Mesodermal cell (in vitro differentiated cells): Measurements from ENCODE around the gene DENND10.
"Not testable (repeated sequence)": the region's sequence is repeated elsewhere in the genome, so short reads cannot be mapped to it uniquely, and the experiment has no call there.

Experiments
- H3K27ac ChIP-seq: 2 replicates; pipeline ENCODE4 v1.7.0; 2013; ENCODE audit warnings: mild to moderate bottlenecking, low read depth, low read length, moderate library complexity; ENCODE audit not compliant: severe bottlenecking
- H3K36me3 ChIP-seq: 2 replicates; pipeline ENCODE4 v1.7.1; 2013; ENCODE audit warnings: mild to moderate bottlenecking, low read length, moderate library complexity; ENCODE audit not compliant: control insufficient read depth, insufficient read depth
- H3K4me1 ChIP-seq: one replicate; pipeline ENCODE4 v1.7.1; 2013; ENCODE audit warnings: mild to moderate bottlenecking, low read length; ENCODE audit not compliant: insufficient read depth, control insufficient read depth, poor library complexity, severe bottlenecking
- H3K4me3 ChIP-seq: 2 replicates; pipeline ENCODE4 v1.7.0; 2013; ENCODE audit warnings: low read length, control low read depth, mild to moderate bottlenecking; ENCODE audit not compliant: insufficient read depth, poor library complexity, severe bottlenecking; ENCODE audit errors: extremely low read depth
- H3K9me3 ChIP-seq: 2 replicates; pipeline ENCODE4 v1.7.1; 2013; ENCODE audit warnings: mild to moderate bottlenecking, low read length, moderate library complexity; ENCODE audit not compliant: control insufficient read depth
- WGBS, 2 experiments: methylation state at CpG; one replicate each; pipeline ENCODE4 v1.1.5; 2013; ENCODE audit warnings: missing lambda C conversion rate in 2 of 2; ENCODE audit not compliant: insufficient coverage in 2 of 2; 5-methylcytosine and 5-hydroxymethylcytosine counted together

The DENND10 gene

GRCh38 chr10:119133949-119134348 lies 30.0 kb downstream of the DENND10 start:
- 91 to 92% methylated on average over 6 to 7 of the region's 8 CpGs for WGBS, 2 experiments
- Histone ChIP-seq H3K9me3 (no peaks in the 10 kb centered on the region), H3K36me3 (peaks cover 69% of the 10 kb centered on the region), H3K4me3 (no peak overlapping the region), H3K4me1 (no peaks in the 10 kb centered on the region), H3K27ac (no peak overlapping the region)

- Histone ChIP-seq H3K9me3 (no peaks in the 10 kb centered on the region), H3K27ac (no peak overlapping the region), H3K36me3 (peaks cover 54% of the 10 kb centered on the region), H3K4me3 (no peak overlapping the region), H3K4me1 (no peaks in the 10 kb centered on the region)
- 94 to 100% methylated on average over 1 to 2 of the region's 4 CpGs for WGBS, 2 experiments
Observed at GRCh38 chr10:119135513-119135881, 31.6 kb downstream of the DENND10 start.

GRCh38 chr10:119136084-119136483 lies 32.2 kb downstream of the DENND10 start:
- Histone ChIP-seq H3K27ac (no peak overlapping the region), H3K36me3 (peaks cover 48% of the 10 kb centered on the region), H3K4me3 (no peak overlapping the region), H3K4me1 (no peaks in the 10 kb centered on the region), H3K9me3 (no peaks in the 10 kb centered on the region)
- WGBS, 2 experiments: 92 to 97% methylated on average over 3 to 5 of the region's 7 CpGs

GRCh38 chr10:119137878-119138277 lies 34.0 kb downstream of the DENND10 start:
- 70 to 74% methylated on average over 6 of the region's 8 CpGs for WGBS, 2 experiments
- H3K9me3 ChIP-seq, H3K4me3 ChIP-seq, H3K27ac ChIP-seq, H3K4me1 ChIP-seq: not testable (repeated sequence)
- peaks cover 31% of the 10 kb centered on the region for H3K36me3 ChIP-seq

GRCh38 chr10:119138346-119139306 lies 34.7 kb downstream of the DENND10 start:
- Histone ChIP-seq H3K9me3 (no peaks in the 10 kb centered on the region), H3K4me3 (no peak overlapping the region), H3K27ac (no peak overlapping the region), H3K36me3 (peaks cover 23% of the 10 kb centered on the region), H3K4me1 (no peaks in the 10 kb centered on the region)
- 94 to 95% methylated on average over 13 to 14 of the region's 16 CpGs for WGBS, 2 experiments

GRCh38 chr10:119139464-119140067 lies 35.7 kb downstream of the DENND10 start:
- H3K36me3 ChIP-seq: peaks cover 17% of the 10 kb centered on the region
- H3K4me3 ChIP-seq: no peak overlapping the region
- no peaks in the 10 kb centered on the region for H3K4me1 ChIP-seq
- no peak overlapping the region for H3K27ac ChIP-seq
- no peaks in the 10 kb centered on the region for H3K9me3 ChIP-seq
- 89 to 91% methylated on average over 12 to 13 of the region's 13 CpGs for WGBS, 2 experiments

GRCh38 chr10:119140603-119141245 lies 36.8 kb downstream of the DENND10 start:
- Histone ChIP-seq H3K4me1 (no peaks in the 10 kb centered on the region), H3K9me3 (no peaks in the 10 kb centered on the region), H3K4me3 (no peak overlapping the region), H3K36me3 (peaks cover 6% of the 10 kb centered on the region), H3K27ac (no peak overlapping the region)
- 82 to 92% methylated on average over 17 to 19 of the region's 21 CpGs for WGBS, 2 experiments

- Histone ChIP-seq H3K27ac (no peak overlapping the region), H3K9me3 (no peaks in the 10 kb centered on the region), H3K4me1 (no peaks in the 10 kb centered on the region), H3K4me3 (no peak overlapping the region), H3K36me3 (peaks cover 9% of the 10 kb centered on the region)
- 96 to 98% methylated on average over 6 to 7 of the region's 10 CpGs for WGBS, 2 experiments
Observed at GRCh38 chr10:119143657-119144056, 39.7 kb downstream of the DENND10 start.

GRCh38 chr10:119149157-119149556 lies 45.2 kb downstream of the DENND10 start:
- Histone ChIP-seq H3K36me3 (peaks cover 16% of the 10 kb centered on the region), H3K9me3 (no peaks in the 10 kb centered on the region), H3K4me3 (no peak overlapping the region), H3K27ac (no peak overlapping the region), H3K4me1 (no peaks in the 10 kb centered on the region)
- 83 to 96% methylated on average over 1 to 6 of the region's 8 CpGs for WGBS, 2 experiments

GRCh38 chr10:119149729-119150128 lies 45.8 kb downstream of the DENND10 start:
- Histone ChIP-seq H3K36me3 (peaks cover 18% of the 10 kb centered on the region), H3K4me1 (no peaks in the 10 kb centered on the region), H3K4me3 (no peak overlapping the region), H3K9me3 (no peaks in the 10 kb centered on the region), H3K27ac (no peak overlapping the region)
- WGBS, 2 experiments: 79 to 87% methylated on average over 10 to 12 of the region's 13 CpGs
